VCaP (cell line): ENCODE results near the gene PTPA.

Source experiments
- H3K27ac ChIP-seq: fragments of 450-650 bp; 2 replicates; pipeline ENCODE4 v1.5.1; 2017
- TF ChIP-seq, protein P1 (sequence below): fragments of 450-650 bp; conservative IDR thresholded peaks from 2 replicates; pipeline ENCODE4 v1.5.1; 2017; ENCODE audit warnings: mild to moderate bottlenecking, moderate library complexity

PTPA gene

DNA sequence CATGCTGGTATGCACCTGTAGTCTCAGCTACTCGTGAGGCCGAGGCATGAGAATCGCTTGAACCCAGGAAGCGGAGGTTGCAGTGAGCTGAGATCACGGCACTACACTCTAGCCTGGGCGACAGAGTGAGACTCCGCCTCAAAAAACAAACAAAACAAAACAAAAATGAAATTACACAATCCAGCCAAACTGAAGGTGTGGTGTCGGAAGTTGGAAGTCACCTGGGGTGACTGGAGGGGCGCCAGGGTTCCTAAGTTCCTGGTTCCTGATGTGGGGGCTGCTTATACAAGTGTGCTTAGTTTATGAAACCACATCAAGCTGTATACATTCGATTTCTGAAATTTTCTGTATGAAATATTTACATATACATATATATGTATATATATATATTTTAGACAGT lies 34.0 kb upstream of the PTPA start:
- TF ChIP-seq, protein P1, sequence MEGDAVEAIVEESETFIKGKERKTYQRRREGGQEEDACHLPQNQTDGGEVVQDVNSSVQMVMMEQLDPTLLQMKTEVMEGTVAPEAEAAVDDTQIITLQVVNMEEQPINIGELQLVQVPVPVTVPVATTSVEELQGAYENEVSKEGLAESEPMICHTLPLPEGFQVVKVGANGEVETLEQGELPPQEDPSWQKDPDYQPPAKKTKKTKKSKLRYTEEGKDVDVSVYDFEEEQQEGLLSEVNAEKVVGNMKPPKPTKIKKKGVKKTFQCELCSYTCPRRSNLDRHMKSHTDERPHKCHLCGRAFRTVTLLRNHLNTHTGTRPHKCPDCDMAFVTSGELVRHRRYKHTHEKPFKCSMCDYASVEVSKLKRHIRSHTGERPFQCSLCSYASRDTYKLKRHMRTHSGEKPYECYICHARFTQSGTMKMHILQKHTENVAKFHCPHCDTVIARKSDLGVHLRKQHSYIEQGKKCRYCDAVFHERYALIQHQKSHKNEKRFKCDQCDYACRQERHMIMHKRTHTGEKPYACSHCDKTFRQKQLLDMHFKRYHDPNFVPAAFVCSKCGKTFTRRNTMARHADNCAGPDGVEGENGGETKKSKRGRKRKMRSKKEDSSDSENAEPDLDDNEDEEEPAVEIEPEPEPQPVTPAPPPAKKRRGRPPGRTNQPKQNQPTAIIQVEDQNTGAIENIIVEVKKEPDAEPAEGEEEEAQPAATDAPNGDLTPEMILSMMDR, result no peak
- no peak overlapping the region for H3K27ac ChIP-seq

GRCh38 chr9:129078691-129079503 lies 32.3 kb upstream of the PTPA start:
- TF ChIP-seq, protein P1, result no peak
- no peak overlapping the region for H3K27ac ChIP-seq

- TF ChIP-seq, protein P1, result no peak
Observed at GRCh38 chr9:129079829-129080228, 31.4 kb upstream of the PTPA start.

GRCh38 chr9:129080298-129080600 lies 31.0 kb upstream of the PTPA start:
- TF ChIP-seq, protein P1, result no peak
- peak overlapping the region; percentile 91; the same call in 1 of the 2 replicates for H3K27ac ChIP-seq

More at GRCh38 chr9:129079829-129080228, 31.4 kb upstream of the PTPA start:
- H3K27ac ChIP-seq, result peak overlapping the region; percentile 91; the same call in 1 of the 2 replicates

DNA sequence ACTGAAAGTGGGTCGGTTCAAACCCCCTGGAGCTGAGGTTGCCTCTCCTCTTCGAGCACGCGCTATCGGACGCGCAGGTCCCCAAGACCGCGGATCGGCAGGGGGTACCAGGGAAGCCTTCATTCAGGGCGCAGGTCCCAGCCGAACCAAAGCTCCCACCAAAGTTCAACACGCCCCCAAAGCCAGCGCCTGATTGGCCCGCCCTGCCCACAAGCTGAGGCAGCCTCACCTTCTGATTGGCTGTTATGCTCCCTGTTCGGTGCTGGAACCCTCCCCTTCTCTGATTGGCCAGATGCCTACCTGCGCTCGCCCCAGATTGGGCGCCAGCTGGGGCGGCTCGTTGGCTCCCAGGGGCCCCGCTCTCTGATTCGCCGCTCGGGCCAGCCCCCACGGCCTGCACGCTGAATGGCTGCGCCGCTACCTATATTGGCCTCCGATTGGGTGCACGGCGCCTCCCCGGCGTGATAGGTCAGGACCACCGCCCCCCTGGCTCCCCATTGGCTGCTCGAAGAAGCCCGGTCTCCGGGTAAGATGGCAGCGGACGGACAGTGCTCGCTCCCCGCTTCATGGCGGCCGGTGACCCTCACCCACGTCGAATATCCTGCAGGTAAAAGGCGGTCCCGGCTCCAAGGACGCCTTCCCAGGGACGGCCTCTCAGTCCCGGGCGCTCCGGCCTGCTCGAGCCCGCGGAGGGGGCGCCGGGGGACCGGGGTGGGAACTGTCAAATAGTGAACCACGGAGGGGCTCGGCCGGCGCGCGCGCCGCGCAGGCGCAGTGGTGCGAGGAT lies 30.4 kb upstream of the PTPA start, which contains the start of gene DOLPP1:
TSS of gene DOLPP1 (plus strand) at position 511 of the 787 bp plus-strand sequence. CDS start at position 532, 21 bp downstream.
- H3K27ac ChIP-seq, result peak within 1 kb of the TSS; percentile 91
- TF ChIP-seq, protein P1, result no peak

- TF ChIP-seq, protein P1, result no peak
- peak overlapping the region; percentile 91 for H3K27ac ChIP-seq
Observed at GRCh38 chr9:129081388-129081904, 29.8 kb upstream of the PTPA start.

GRCh38 chr9:129084087-129084486 lies 27.1 kb upstream of the PTPA start:
- TF ChIP-seq, protein P1, result no peak
- no peak overlapping the region for H3K27ac ChIP-seq
